ENCODE measurements around the gene UBE2A. TPM values are rescaled to one million over a fixed set of nuclear protein-coding genes. Genes with fewer than 3 reads are reported as not detected.
A peak's percentile ranks its signal among the peaks of the same experiment; 100 is the strongest.

Gene UBE2A
- total and polyA plus RNA-seq, 10 of the 15 experiments (the other 5 are each of a cell fraction or from before 2014, with no cell fraction given) = 20.8 to 121 (median 48.4) TPM

GRCh38 chrX:119605464-119606279 lies 31.3 kb downstream of the UBE2A start (continued):
- TF ChIP-seq EGR1 (IDR thresholded peaks at IDR 0.05; ENCODE audit: borderline replicate concordance in 1 of 2, low read depth in 2 of 2, low read length in 2 of 2) (peak in 1 of 2 experiments; percentile 31; a peak in 1 of 3 replicates), LARP7 (IDR thresholded peaks at IDR 0.05) (peak; percentile 49; the same call in 1 of the 2 replicates), SREBF2 (IDR thresholded peaks at IDR 0.05; ENCODE audit: low read length) (no peak), RELA (IDR thresholded peaks at IDR 0.05; ENCODE audit: borderline replicate concordance, partially characterized antibody) (peak; percentile 23), EP300 (IDR thresholded peaks at IDR 0.05; ENCODE audit: borderline replicate concordance in 1 of 2, control insufficient read depth in 1 of 2, low read depth in 2 of 2, low read length in 2 of 2) (no peak), ZZZ3 (IDR thresholded peaks at IDR 0.05; ENCODE audit: control insufficient read depth, insufficient read length, low read depth) (no peak), NKRF (conservative IDR thresholded peaks at IDR 0.05) (0 out of 2 replicates have a peak, but pooled peaks have one; percentile 19), ASH2L (IDR thresholded peaks at IDR 0.05; ENCODE audit: borderline replicate concordance, low read depth) (no peak), ZBTB33 (IDR thresholded peaks at IDR 0.05) (no peak), NFIC (IDR thresholded peaks at IDR 0.05; ENCODE audit: low read depth, low read length) (no peak), DPF2 (IDR thresholded peaks at IDR 0.05) (0 out of 2 replicates have a peak, but pooled peaks have one; percentile 37), SIX5 (IDR thresholded peaks at IDR 0.05; ENCODE audit: low read depth, low read length, severe bottlenecking) (no peak), PAX8 (IDR thresholded peaks at IDR 0.05) (no peak)
- TF ChIP-seq, protein P1, sequence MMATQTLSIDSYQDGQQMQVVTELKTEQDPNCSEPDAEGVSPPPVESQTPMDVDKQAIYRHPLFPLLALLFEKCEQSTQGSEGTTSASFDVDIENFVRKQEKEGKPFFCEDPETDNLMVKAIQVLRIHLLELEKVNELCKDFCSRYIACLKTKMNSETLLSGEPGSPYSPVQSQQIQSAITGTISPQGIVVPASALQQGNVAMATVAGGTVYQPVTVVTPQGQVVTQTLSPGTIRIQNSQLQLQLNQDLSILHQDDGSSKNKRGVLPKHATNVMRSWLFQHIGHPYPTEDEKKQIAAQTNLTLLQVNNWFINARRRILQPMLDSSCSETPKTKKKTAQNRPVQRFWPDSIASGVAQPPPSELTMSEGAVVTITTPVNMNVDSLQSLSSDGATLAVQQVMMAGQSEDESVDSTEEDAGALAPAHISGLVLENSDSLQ (IDR thresholded peaks at IDR 0.05) = peak; percentile 37; the same call in 1 of the 2 replicates
- TF ChIP-seq, protein P2, sequence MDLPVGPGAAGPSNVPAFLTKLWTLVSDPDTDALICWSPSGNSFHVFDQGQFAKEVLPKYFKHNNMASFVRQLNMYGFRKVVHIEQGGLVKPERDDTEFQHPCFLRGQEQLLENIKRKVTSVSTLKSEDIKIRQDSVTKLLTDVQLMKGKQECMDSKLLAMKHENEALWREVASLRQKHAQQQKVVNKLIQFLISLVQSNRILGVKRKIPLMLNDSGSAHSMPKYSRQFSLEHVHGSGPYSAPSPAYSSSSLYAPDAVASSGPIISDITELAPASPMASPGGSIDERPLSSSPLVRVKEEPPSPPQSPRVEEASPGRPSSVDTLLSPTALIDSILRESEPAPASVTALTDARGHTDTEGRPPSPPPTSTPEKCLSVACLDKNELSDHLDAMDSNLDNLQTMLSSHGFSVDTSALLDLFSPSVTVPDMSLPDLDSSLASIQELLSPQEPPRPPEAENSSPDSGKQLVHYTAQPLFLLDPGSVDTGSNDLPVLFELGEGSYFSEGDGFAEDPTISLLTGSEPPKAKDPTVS (IDR thresholded peaks at IDR 0.05; ENCODE audit: low read depth, low read length) = no peak

Data from GM12878 (cell line).